Effector memory CD4-positive, alpha-beta T cell (primary cell): ENCODE measurements around the gene NAGPA.

Experiments
- DNase-seq, 3 donors: peaks; one replicate each; pipeline ENCODE4 v3.0.0-alpha.2; 2020
- H3K27ac ChIP-seq: 2 replicates; pipeline ENCODE4 v1.7.0; 2013; ENCODE audit warnings: mild to moderate bottlenecking, low read length, moderate library complexity; ENCODE audit not compliant: insufficient read depth, poor library complexity, severe bottlenecking
- H3K27me3 ChIP-seq: replicated peaks from 2 replicates; pipeline ENCODE4 v1.7.0; 2013; ENCODE audit warnings: mild to moderate bottlenecking, low read length; ENCODE audit not compliant: insufficient read depth, control insufficient read depth, poor library complexity, severe bottlenecking
- H3K36me3 ChIP-seq: 2 replicates; pipeline ENCODE4 v1.7.0; 2013; ENCODE audit warnings: mild to moderate bottlenecking, low read length, moderate library complexity; ENCODE audit not compliant: control insufficient read depth, insufficient read depth
- H3K4me1 ChIP-seq: 2 replicates; pipeline ENCODE4 v1.7.0; 2013; ENCODE audit warnings: low read length, mild to moderate bottlenecking; ENCODE audit not compliant: control insufficient read depth, insufficient read depth, poor library complexity, severe bottlenecking
- H3K4me3 ChIP-seq: 2 replicates; pipeline ENCODE4 v1.7.0; 2013; ENCODE audit warnings: low read length, low read depth, mild to moderate bottlenecking; ENCODE audit not compliant: insufficient read depth, poor library complexity, severe bottlenecking
- H3K9me3 ChIP-seq: 2 replicates; pipeline ENCODE4 v1.7.0; 2013; ENCODE audit warnings: mild to moderate bottlenecking, low read length, moderate library complexity; ENCODE audit not compliant: control insufficient read depth

Gene NAGPA

DNA sequence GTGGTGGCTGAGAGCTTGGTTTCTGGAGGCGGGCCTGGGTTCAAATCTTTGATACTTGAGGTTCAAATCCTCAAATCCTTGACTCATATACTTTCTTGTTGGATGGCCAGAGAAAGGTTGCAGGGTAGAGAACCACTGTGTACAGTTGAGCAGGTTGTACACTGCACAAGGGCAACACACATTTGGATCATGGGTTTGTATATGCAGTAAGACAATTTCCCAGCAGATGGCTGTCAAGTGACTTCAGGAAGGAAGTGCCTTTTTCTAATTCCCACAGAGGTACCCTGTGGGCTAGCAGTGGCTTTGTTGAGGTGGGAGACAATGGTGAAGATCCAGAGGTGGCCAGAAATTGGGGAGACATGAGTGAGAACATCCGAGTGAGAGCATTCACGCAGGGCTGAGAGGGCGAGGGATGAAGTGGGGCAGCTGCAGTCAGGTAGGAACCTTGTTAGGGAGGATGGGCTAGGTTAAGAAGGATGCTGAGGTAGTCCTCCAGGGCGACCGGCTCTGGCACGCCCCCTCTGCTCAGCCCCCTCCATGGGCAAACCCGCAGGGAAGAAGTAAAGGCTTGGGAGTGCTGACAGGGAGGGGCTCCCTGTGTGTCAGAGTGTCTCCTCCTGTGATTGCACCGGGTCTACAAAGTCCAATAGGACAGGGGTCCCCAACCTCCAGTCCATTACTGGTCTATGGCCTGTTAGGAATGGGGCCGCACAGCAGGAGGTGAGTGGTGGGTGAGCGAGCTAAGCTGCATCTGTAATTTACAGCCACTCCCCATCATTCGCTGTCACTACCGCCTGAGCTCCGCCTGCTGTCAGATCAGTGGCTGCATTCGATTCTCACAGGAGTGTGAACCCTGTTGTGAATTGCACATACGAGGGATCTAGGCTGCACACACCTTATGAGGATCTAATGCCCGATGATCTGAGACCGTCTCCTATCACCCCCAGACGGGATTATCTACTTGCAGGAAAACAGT, 29.3 kb upstream of the NAGPA start:
- DNase-seq = no peak
- no peaks in the 10 kb centered on the region for H3K4me1 ChIP-seq
- no peaks in the 10 kb centered on the region for H3K36me3 ChIP-seq
- H3K27ac ChIP-seq = no peak overlapping the region
- no peaks in the 10 kb centered on the region for H3K27me3 ChIP-seq
- no peak overlapping the region for H3K4me3 ChIP-seq
- H3K9me3 ChIP-seq = no peaks in the 10 kb centered on the region

DNA sequence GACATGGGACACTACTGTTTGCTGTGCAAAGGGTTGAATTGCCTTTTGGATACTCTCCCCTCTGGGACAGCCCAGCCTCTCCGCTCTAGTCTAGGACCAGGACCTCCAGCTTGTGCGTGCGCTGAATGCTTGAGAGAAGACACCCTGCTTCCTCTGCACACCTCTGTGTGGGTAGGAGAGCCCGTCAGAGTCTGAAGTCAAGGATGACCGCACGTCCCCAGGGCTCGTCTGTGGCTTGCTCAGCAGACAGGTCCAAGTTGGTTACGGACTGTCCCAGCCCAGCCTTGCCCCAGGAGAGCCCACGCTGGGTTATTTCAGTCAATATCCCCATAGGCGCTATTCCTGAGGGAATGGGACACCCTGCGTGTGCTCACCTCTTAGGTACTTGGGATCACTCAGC, 28.3 kb upstream of the NAGPA start:
- H3K36me3 ChIP-seq = no peaks in the 10 kb centered on the region
- no peaks in the 10 kb centered on the region for H3K27me3 ChIP-seq
- no peak overlapping the region for H3K27ac ChIP-seq
- no peak for DNase-seq
- H3K4me3 ChIP-seq = no peak overlapping the region
- no peaks in the 10 kb centered on the region for H3K9me3 ChIP-seq
- no peaks in the 10 kb centered on the region for H3K4me1 ChIP-seq

DNA sequence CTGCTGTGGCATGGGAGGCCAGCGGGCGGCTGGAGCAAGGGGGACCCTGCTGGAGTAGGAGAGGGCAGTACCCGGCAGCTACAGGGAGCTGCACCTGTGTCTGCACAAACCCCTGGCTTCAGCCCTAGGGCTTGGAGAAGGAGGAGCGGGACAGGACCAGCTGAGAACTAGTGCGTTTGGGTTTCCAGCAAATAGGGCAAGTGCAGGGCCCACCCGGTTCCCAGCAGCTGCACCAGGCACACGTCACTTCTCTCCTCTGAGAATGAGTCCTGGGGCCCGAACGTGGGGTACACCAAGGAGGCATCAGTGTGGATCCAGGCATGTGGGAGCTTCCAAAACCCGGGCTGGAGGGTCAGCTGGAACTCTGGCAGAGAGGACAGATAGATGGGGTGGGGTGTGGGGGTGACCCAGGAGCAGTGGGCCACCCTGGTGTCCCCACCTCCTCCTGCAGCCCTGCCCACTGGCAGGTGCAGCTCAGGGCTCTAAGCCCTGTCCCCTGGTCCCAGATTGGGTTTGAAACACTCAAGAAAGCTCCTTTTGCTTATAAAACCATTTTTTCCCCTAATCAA, 26.4 kb upstream of the NAGPA start:
- no peaks in the 10 kb centered on the region for H3K4me1 ChIP-seq
- H3K36me3 ChIP-seq = no peaks in the 10 kb centered on the region
- no peak overlapping the region for H3K4me3 ChIP-seq
- no peaks in the 10 kb centered on the region for H3K27me3 ChIP-seq
- no peak for DNase-seq
- no peak overlapping the region for H3K27ac ChIP-seq
- H3K9me3 ChIP-seq = no peaks in the 10 kb centered on the region

DNA sequence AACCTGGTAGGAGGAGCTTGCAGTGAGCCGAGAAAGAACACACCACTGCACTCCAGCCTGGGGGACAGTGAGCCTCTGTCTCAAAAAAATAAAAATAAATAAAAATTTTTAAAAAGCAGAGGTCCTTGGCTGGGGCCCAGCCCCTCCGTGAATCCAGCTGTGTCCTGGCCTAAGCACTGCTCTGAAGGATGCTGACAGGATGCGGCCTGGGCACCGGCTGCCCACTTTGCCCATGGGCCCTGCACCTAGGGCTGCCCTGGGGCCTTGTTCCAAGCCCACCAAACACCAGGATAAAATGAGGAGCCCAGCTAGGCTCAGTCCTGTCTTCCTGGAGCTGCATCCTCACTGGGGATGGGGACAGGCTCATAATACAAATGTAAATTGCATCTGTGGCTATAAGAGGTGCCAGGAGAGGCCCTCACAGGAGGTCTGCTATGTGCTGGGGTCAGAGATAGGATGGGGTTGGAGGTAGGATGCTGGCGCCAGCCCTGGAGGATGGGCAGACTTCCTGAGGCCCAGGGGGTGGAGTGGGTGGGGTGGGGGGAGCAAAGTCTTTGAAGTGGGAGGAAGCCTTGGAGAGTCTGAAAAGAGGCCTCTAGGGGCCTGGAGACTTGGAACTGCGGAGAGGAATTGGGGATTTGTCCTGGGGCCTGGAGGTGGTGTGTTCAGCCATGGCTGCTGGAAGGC, 25.8 kb upstream of the NAGPA start:
- no peaks in the 10 kb centered on the region for H3K36me3 ChIP-seq
- H3K27ac ChIP-seq = no peak overlapping the region
- no peak for DNase-seq
- no peaks in the 10 kb centered on the region for H3K9me3 ChIP-seq
- H3K4me3 ChIP-seq = no peak overlapping the region
- no peaks in the 10 kb centered on the region for H3K27me3 ChIP-seq
- no peaks in the 10 kb centered on the region for H3K4me1 ChIP-seq

DNA sequence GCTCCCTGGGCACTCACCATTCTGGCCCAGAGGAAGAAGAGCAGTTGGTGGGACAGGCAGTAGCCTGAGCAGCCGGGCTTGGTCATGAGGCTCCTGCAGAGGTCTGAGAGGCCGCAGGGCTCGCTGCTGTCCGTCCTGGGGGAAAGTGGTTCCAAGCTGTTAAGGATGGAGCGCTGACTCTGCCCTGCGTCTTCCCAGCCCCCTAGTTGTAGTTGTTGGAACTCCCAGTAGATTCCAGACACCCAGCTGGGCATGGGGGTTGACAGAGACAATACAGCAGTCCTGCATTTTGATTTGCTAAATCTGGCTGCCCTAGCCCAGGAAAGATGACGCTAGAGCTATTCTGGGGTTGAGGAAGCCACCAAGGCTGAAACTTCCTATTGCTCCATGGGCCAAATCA, 24.7 kb upstream of the NAGPA start:
- Histone ChIP-seq H3K27ac (no peak overlapping the region), H3K9me3 (no peaks in the 10 kb centered on the region), H3K27me3 (no peaks in the 10 kb centered on the region), H3K4me1 (no peaks in the 10 kb centered on the region), H3K36me3 (no peaks in the 10 kb centered on the region), H3K4me3 (no peak overlapping the region)
- no peak for DNase-seq

DNA sequence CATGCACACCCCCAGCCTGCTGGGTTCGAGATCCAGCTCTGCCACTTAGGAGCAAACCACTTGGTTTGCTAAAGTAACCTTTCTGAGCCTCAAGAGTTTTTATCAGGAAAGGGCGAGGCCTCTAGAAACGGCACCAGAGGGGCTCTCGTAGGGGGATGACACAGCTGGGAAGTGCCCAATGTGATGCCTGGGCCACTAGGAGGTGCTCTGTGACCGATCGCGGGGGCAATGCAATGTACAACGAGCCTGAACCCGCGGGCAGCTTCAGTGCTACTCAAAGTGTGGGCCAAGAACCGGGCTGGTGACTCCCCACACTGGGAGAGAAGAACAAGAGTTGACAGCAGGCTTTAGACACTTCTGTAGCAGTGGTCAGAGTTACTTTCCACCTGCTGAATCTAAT, 22.6 kb upstream of the NAGPA start:
- H3K4me1 ChIP-seq = no peaks in the 10 kb centered on the region

DNA sequence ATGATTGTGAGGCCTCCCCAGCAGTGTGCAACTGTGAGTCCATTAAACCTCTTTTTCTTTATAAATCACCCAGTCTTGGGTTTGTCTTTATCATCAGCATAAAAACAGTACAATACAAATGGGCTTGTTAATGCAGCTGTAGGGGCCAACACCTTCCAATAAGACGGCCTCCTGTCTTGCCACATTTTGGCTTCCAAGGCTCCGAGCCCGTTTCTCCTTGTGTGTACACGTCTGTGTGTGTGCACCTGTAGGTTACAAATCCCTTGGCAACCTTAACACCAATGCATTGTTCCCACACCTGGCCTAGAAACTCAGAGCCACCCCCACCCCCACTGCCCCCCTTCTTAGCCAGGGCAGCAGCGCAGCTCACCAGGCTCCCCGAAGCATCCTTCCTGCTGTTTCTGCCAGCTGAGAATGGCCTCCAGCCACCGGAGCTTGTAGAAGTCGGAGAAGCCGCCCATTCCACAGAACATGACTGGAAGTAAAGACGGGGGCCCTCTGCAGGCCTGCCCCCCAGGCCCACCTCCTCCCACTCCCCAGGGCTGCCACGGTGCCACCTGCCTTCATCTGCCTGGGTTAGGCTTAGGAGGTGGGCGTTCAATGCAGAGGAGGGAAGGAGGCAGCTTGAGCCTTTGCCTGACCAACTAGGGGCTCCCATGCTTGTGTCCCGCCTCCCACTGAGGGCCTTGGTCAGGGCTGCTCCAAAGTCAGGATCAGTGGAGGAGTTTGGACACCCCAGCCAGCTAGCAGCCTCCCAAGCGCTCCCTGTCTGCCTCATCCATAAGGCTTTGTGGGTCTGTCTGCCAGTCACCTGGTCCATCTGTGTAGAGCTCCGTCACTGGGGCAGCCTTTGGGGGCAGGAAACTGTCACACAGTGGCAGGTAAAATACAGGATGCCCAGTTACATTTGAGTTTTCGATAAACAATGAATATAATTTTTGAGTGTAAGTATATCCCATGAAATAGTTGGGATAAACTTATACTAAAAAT, 21.4 kb upstream of the NAGPA start:
- DNase-seq = no peak

More for the DNA sequence above, 22.6 kb upstream of the NAGPA start:
- no peak for DNase-seq
- no peaks in the 10 kb centered on the region for H3K36me3 ChIP-seq
- no peak overlapping the region for H3K4me3 ChIP-seq
- no peak overlapping the region for H3K27ac ChIP-seq
- H3K9me3 ChIP-seq = no peaks in the 10 kb centered on the region
- no peaks in the 10 kb centered on the region for H3K27me3 ChIP-seq

DNA sequence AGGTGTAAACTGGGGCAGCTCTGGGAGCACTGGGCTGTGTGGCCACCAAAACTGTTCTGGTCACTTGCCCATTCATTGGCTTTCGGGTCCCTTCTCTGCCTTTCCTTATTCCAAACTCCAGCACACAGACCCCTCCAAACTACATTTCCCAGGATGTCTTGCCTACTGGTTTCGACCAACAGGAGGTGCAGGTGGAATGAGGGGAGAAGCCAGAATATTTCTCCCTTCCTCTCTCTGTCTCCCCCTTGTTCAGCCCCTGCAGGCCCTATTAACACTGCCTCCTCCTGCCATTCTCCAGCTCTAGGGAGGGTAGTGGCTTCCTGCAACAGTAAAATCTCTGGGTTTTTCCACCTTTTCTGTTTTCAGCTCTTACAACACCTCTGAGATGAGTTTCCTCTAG, 13.2 kb upstream of the NAGPA start:
- no peaks in the 10 kb centered on the region for H3K4me1 ChIP-seq
- H3K27ac ChIP-seq = no peak overlapping the region
- no peaks in the 10 kb centered on the region for H3K27me3 ChIP-seq
- no peak overlapping the region for H3K4me3 ChIP-seq
- H3K36me3 ChIP-seq = no peaks in the 10 kb centered on the region
- H3K9me3 ChIP-seq = no peaks in the 10 kb centered on the region
- DNase-seq = no peak

More for the DNA sequence above, 21.4 kb upstream of the NAGPA start:
- H3K4me3 ChIP-seq = no peak overlapping the region
- H3K27ac ChIP-seq = no peak overlapping the region
- H3K4me1 ChIP-seq = no peaks in the 10 kb centered on the region
- H3K9me3 ChIP-seq = no peaks in the 10 kb centered on the region
- no peaks in the 10 kb centered on the region for H3K27me3 ChIP-seq
- H3K36me3 ChIP-seq = no peaks in the 10 kb centered on the region

DNA sequence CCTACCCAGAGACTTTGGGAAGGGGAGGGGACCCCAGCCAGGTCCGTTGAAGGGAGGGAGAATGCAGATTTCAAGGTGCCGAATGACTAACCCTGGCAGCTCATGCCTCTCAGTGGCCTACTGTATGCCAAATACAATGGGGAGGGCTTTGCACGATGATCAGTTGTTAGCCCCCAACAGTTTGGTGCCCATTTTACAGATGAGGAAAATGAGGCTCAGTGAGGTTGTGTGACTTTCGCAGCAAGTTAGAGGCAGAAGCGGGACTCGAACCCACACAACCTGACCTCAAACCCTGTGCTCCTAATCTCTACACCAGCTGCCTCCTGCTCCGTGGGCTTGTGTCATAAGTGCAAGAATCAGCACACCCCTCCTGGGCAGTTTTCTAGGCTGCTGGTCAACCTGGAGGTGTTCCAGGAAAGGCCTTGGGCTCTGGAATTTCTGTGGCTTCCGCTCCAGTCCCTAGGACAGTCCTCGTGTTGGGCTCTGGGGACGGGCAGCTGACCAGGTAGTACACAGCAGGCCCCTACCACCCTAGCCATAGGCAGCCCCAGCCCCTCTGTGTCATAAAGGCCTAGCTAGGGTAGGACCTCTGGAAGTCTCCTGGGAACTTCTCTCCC, 11.9 kb upstream of the NAGPA start:
- Histone ChIP-seq H3K27ac (no peak overlapping the region), H3K4me3 (no peak overlapping the region), H3K4me1 (no peaks in the 10 kb centered on the region), H3K36me3 (no peaks in the 10 kb centered on the region), H3K9me3 (no peaks in the 10 kb centered on the region), H3K27me3 (no peaks in the 10 kb centered on the region)
- no peak for DNase-seq
